Sigmoid colon (tissue), 7 donors: ENCODE data around the gene CCP110. TPM values are rescaled to one million over a fixed set of nuclear protein-coding genes. Genes with fewer than 3 reads are reported as not detected.

ENCODE experiments used
- DNase-seq: peaks from one replicate; pipeline ENCODE4 v3.0.0-alpha.2; 2019
- H3K27ac ChIP-seq, 4 donors: fragments of 200-600 bp; sonication (generic); one replicate each; pipeline ENCODE4 v1.5.1; 2016 to 2019; ENCODE audit warnings: mild to moderate bottlenecking in 1 of 4
- H3K27me3 ChIP-seq, 3 donors: fragments of 200-600 bp; sonication (generic); one replicate each; pipeline ENCODE4 v1.5.1; 2019; ENCODE audit warnings: mild to moderate bottlenecking in 1 of 3
- H3K36me3 ChIP-seq, 4 donors: fragments of 200-600 bp; sonication (generic); one replicate each; pipeline ENCODE4 v1.5.1; 2016 to 2019
- H3K4me1 ChIP-seq, 4 donors: fragments of 200-600 bp; sonication (generic); one replicate each; pipeline ENCODE4 v1.5.1; 2017 to 2019
- H3K4me3 ChIP-seq, 4 donors: fragments of 200-600 bp; sonication (generic); one replicate each; pipeline ENCODE4 v1.5.1; 2017 to 2019; ENCODE audit warnings: mild to moderate bottlenecking in 2 of 4, moderate library complexity in 1 of 4
- H3K9me3 ChIP-seq, 4 donors: fragments of 200-600 bp in 3 of 4; sonication (generic) in 3 of 4; one replicate each; pipeline versions ENCODE4 v1.5.1 to v1.6.1; 2013 to 2019
- EP300 ChIP-seq, 4 donors: sonication (generic); formaldehyde crosslinking; IDR thresholded peaks; one replicate each; pipeline ENCODE4 v1.6.1; 2017; ENCODE audit warnings: antibody characterized with exemption in 4 of 4
- POLR2A ChIP-seq, 2 donors: fragments of 450-650 bp; IDR thresholded peaks; one replicate each; pipeline ENCODE4 v1.6.1; 2016; ENCODE audit warnings: antibody characterized with exemption in 2 of 2, mild to moderate bottlenecking in 2 of 2, moderate library complexity in 2 of 2
- POLR2AphosphoS5 ChIP-seq, 4 donors: sonication (generic); formaldehyde crosslinking; IDR thresholded peaks; one replicate each; pipeline ENCODE4 v1.6.1; 2017; ENCODE audit warnings: antibody characterized with exemption in 4 of 4
- WGBS, 2 donors: extraction: QIAGEN DNeasy Blood & Tissue Kit; methylation state at CpG; one replicate each; pipeline ENCODE4 v1.1.7; 2013; 5-methylcytosine and 5-hydroxymethylcytosine counted together
- intact Hi-C: fragments of 100-400 bp; cut with DNase I; formaldehyde crosslinking; loops from one replicate; pipeline ENCODE4 v1.15.1; 2023
- polyA plus RNA-seq, 3 donors: library from polyadenylated mRNA; stranded (reverse); fragments of 200-250 nt; gene quantifications; one replicate each; pipeline ENCODE4 v1.2.3, GENCODE V29; 2013
- total RNA-seq, 4 donors: library from RNA; depleted of rRNA; stranded (reverse); fragments of >200 nt; gene quantifications; one replicate each; pipeline ENCODE4 v1.1.0, GENCODE V29; 2016
- TF ChIP-seq, protein P1 (sequence below), 4 experiments: fragments of 450-650 bp in 3 of 4; fragments of 200-600 bp in 1 of 4; IDR thresholded peaks; one replicate each; pipeline ENCODE4 v1.5.1; 2016 to 2019; ENCODE audit warnings: antibody characterized with exemption in 4 of 4, mild to moderate bottlenecking in 3 of 4, moderate library complexity in 2 of 4
- donor health status: healthy with polysubstance abuse.
- donor health status: Bipolar disorder and iron deficiency.
- donor health status: healthy.

Gene CCP110
- total and polyA plus RNA-seq, 7 donors, result 2.4 to 20.7 (median 13.3) TPM

DNA sequence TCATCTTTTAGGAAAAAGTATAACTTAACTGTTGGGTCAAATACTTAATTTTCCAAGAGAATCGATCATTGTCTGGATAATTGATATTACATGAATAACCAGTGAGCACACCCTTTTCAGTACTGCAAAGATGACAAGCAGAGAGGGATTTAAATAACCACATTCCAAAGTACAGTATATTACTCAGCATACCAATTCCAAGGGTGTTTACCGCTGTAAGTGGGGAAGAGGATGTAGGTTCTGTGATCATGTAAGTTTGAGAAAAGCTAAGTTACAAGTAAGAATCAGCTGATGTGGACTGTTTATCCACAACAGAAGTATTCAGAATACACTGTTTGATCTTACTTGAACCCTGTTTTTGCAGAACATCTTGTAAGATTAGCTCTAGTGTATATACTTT is 8.0 kb upstream of the CCP110 start:
- no peak overlapping the region for H3K27ac ChIP-seq
- H3K36me3 ChIP-seq, result peaks cover 0 to 45% (median 2%) of the 10 kb centered on the region in 4 donors
- peaks cover 0 to 25% (median 16%) of the 10 kb centered on the region in 4 donors for H3K4me1 ChIP-seq
- H3K4me3 ChIP-seq, result no peak overlapping the region
- no peaks in the 10 kb centered on the region for H3K9me3 ChIP-seq
- 18 to 72% methylated on average over 2 of the region's 2 CpGs for WGBS, 2 donors
- no peak for DNase-seq
- TF ChIP-seq POLR2AphosphoS5 (IDR thresholded peaks at IDR 0.05) (no peak), POLR2A (IDR thresholded peaks at IDR 0.05) (no peak), EP300 (IDR thresholded peaks at IDR 0.05) (no peak)
- TF ChIP-seq, protein P1, sequence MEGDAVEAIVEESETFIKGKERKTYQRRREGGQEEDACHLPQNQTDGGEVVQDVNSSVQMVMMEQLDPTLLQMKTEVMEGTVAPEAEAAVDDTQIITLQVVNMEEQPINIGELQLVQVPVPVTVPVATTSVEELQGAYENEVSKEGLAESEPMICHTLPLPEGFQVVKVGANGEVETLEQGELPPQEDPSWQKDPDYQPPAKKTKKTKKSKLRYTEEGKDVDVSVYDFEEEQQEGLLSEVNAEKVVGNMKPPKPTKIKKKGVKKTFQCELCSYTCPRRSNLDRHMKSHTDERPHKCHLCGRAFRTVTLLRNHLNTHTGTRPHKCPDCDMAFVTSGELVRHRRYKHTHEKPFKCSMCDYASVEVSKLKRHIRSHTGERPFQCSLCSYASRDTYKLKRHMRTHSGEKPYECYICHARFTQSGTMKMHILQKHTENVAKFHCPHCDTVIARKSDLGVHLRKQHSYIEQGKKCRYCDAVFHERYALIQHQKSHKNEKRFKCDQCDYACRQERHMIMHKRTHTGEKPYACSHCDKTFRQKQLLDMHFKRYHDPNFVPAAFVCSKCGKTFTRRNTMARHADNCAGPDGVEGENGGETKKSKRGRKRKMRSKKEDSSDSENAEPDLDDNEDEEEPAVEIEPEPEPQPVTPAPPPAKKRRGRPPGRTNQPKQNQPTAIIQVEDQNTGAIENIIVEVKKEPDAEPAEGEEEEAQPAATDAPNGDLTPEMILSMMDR (IDR thresholded peaks at IDR 0.05), result no peak
- intact Hi-C loops, result no loop called here
- no peaks in the 10 kb centered on the region for H3K27me3 ChIP-seq

DNA sequence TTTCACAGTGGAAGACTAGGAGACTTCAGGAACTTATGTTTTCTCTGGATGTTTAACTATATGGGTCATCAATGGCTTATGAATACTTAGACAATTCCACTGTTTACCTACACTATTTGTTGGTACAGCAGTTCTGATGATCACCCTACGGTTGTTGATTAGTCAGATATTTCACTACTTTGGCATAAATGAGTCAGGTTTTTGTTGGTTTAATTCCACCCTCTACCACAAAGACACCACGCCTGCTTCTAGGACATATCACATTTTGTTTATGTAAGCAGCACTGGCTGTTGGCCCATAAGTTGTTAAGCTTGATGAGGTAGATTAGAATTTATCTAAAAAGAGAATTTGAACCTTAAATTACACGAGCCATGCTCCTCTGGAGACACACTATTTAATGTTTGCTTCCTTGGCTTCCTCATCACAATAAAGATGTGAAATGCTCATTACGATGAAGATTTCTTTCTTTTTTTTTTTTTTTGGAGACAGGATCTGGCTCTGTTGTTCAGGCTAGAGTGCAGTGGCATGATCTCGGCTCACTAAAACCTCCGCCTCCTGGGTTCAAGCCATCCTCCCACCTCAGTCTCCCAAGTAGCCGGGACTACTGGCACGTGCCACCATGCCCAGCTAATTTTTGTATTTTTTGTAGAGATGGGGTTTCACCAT is 6.2 kb upstream of the CCP110 start:
- Histone ChIP-seq H3K9me3 (no peaks in the 10 kb centered on the region), H3K4me3 (no peak overlapping the region), H3K27ac (no peak overlapping the region), H3K4me1 (peaks cover 0 to 34% (median 25%) of the 10 kb centered on the region in 4 donors), H3K36me3 (peaks cover 0 to 32% (median 2%) of the 10 kb centered on the region in 4 donors), H3K27me3 (no peaks in the 10 kb centered on the region)
- TF ChIP-seq, protein P1 (IDR thresholded peaks at IDR 0.05), result no peak
- TF ChIP-seq POLR2AphosphoS5 (IDR thresholded peaks at IDR 0.05), result no peak
- no peak for TF ChIP-seq EP300 (IDR thresholded peaks at IDR 0.05)
- TF ChIP-seq POLR2A (IDR thresholded peaks at IDR 0.05), result no peak
- intact Hi-C loops, result no loop called here
- 53 to 75% methylated on average over 8 of the region's 8 CpGs for WGBS, 2 donors
- no peak for DNase-seq

DNA sequence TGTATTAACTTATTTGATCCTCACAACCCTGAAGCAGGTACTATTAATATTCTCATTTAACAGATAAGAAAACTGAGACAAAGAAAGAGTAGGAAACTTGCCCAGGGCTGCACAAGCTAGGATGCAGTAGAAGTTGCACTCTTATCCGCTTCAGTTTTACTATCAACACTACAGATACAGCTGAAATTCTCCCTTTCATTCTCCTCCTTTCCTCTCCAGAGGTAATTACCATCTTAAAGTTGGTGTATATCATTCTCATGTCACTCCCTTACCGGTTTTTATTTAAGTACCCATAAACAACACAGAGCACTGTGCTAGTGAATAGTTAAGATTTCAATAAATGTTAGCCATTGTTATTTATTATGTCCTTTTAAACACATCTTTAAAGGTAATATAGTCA is 5.4 kb upstream of the CCP110 start:
- intact Hi-C loops, result no loop called here
- Histone ChIP-seq H3K27ac (no peak overlapping the region), H3K36me3 (peaks cover 0 to 30% (median 2%) of the 10 kb centered on the region in 4 donors), H3K27me3 (no peaks in the 10 kb centered on the region), H3K9me3 (no peaks in the 10 kb centered on the region), H3K4me1 (peaks cover 0 to 36% (median 25%) of the 10 kb centered on the region in 4 donors), H3K4me3 (no peak overlapping the region)
- TF ChIP-seq POLR2AphosphoS5 (IDR thresholded peaks at IDR 0.05) (no peak), EP300 (IDR thresholded peaks at IDR 0.05) (no peak), POLR2A (IDR thresholded peaks at IDR 0.05) (no peak)
- TF ChIP-seq, protein P1 (IDR thresholded peaks at IDR 0.05), result no peak
- no peak for DNase-seq
- WGBS, 2 donors, result 46 to 75% methylated on average over 2 of the region's 2 CpGs

DNA sequence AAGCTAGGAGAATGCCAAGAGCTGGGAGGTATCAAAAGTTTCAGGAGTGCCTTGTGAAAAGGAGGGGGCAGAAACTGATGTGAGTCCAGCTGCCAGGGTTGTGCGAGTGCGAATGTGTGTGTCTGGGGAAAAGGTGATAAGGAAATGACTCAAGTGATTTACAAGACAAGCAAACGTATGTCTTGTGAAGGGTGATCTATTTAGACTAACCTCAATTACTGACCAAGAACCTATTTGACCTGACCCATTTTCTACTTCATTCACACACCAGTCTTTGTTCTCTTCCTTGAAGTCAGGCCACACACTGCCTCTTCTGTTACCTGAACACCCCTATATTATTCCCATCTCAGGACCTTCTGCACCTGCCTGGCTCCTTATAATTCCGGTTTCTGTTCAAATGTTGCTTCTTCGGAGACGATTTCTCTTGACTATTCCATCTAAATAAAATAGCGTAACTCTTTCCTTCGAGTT is 2.8 kb upstream of the CCP110 start:
- Histone ChIP-seq H3K9me3 (no peaks in the 10 kb centered on the region), H3K4me1 (peaks cover 0 to 54% (median 38%) of the 10 kb centered on the region in 4 donors), H3K36me3 (peaks cover 0 to 12% (median 0%) of the 10 kb centered on the region in 4 donors), H3K27me3 (no peaks in the 10 kb centered on the region), H3K27ac (peak overlapping the region; percentile 93 to 98 (median 96)), H3K4me3 (peak overlapping the region; percentile 83 to 87 (median 86))
- WGBS, 2 donors, result 2 to 5% methylated on average over 8 of the region's 8 CpGs
- DNase-seq, result no peak
- intact Hi-C loops, result loop anchor here (5.0 to 10.0 kb wide), 4 partner anchors 194 to 719 kb away; partner anchors contain the start of genes ARL6IP1, COQ7, IQCK and KNOP1
- TF ChIP-seq POLR2AphosphoS5 (IDR thresholded peaks at IDR 0.05) (no peak), EP300 (IDR thresholded peaks at IDR 0.05) (no peak), POLR2A (IDR thresholded peaks at IDR 0.05) (no peak)
- TF ChIP-seq, protein P1 (IDR thresholded peaks at IDR 0.05), result no peak
